Trophoblast cell (in vitro differentiated cells and primary cell): ENCODE measurements around the gene SVBP.

Experiments
- DNase-seq, 2 donors: peaks; one replicate each; pipeline ENCODE4 v3.0.0-alpha.2; 2016
- H2AFZ ChIP-seq: 2 replicates; pipeline ENCODE4 v1.6.1; 2013; ENCODE audit warnings: low read length, moderate library complexity, mild to moderate bottlenecking; ENCODE audit not compliant: insufficient read depth, poor library complexity
- H2AK5ac ChIP-seq: 2 replicates; pipeline ENCODE4 v1.6.1; 2013; ENCODE audit warnings: mild to moderate bottlenecking, low read length
- H2BK120ac ChIP-seq: 2 replicates; pipeline ENCODE4 v1.6.1; 2013; ENCODE audit warnings: low read length, mild to moderate bottlenecking, moderate library complexity; ENCODE audit not compliant: insufficient read depth, poor library complexity
- H2BK12ac ChIP-seq: 2 replicates; pipeline ENCODE4 v1.6.1; 2013; ENCODE audit warnings: mild to moderate bottlenecking, low read length, moderate library complexity
- H2BK5ac ChIP-seq: 2 replicates; pipeline ENCODE4 v1.6.1; 2013; ENCODE audit warnings: low read length, low read depth, moderate library complexity, mild to moderate bottlenecking; ENCODE audit not compliant: poor library complexity
- H3K14ac ChIP-seq: 2 replicates; pipeline ENCODE4 v1.6.1; 2013; ENCODE audit warnings: mild to moderate bottlenecking, low read length
- H3K18ac ChIP-seq: 2 replicates; pipeline ENCODE4 v1.6.1; 2013; ENCODE audit warnings: mild to moderate bottlenecking, low read length
- H3K23ac ChIP-seq: 2 replicates; pipeline ENCODE4 v1.6.1; 2013; ENCODE audit warnings: low read length
- H3K27ac ChIP-seq: 2 replicates; pipeline ENCODE4 v1.5.1; 2013; ENCODE audit warnings: low read depth, mild to moderate bottlenecking, inconsistent platforms, low read length, moderate library complexity
- H3K27me3 ChIP-seq: 2 replicates; pipeline ENCODE4 v1.6.1; 2013; ENCODE audit warnings: inconsistent platforms, mild to moderate bottlenecking, low read length, moderate library complexity; ENCODE audit not compliant: insufficient read depth
- H3K36me3 ChIP-seq, 2 experiments: 1 replicate in 1 of 2; 2 replicates in 1 of 2; pipeline ENCODE4 v1.6.1; 2013; ENCODE audit warnings: low read length in 2 of 2, mild to moderate bottlenecking in 2 of 2, moderate library complexity in 1 of 2; ENCODE audit not compliant: insufficient read depth in 2 of 2, control insufficient read depth in 1 of 2
- H3K4ac ChIP-seq: 2 replicates; pipeline ENCODE4 v1.6.1; 2013; ENCODE audit warnings: low read depth, mild to moderate bottlenecking, low read length, moderate library complexity
- H3K4me1 ChIP-seq, 2 experiments: 1 replicate in 1 of 2; 2 replicates in 1 of 2; pipeline ENCODE4 v1.6.1; 2013; ENCODE audit warnings: low read length in 2 of 2, mild to moderate bottlenecking in 2 of 2, moderate library complexity in 1 of 2; ENCODE audit not compliant: insufficient read depth in 2 of 2, control insufficient read depth in 1 of 2
- H3K4me2 ChIP-seq: 2 replicates; pipeline ENCODE4 v1.6.1; 2013; ENCODE audit warnings: inconsistent platforms, mild to moderate bottlenecking, low read length, moderate library complexity
- H3K4me3 ChIP-seq: 2 replicates; pipeline ENCODE4 v1.5.1; 2013; ENCODE audit warnings: mild to moderate bottlenecking, low read depth, low read length, inconsistent platforms
- H3K79me1 ChIP-seq: one replicate; pipeline ENCODE4 v1.6.1; 2013; ENCODE audit warnings: low read length
- H3K79me2 ChIP-seq: 2 replicates; pipeline ENCODE4 v1.6.1; 2013; ENCODE audit warnings: low read length, mild to moderate bottlenecking; ENCODE audit not compliant: control insufficient read depth, insufficient read depth, poor library complexity
- H3K9ac ChIP-seq: 2 replicates; pipeline ENCODE4 v1.6.1; 2013; ENCODE audit warnings: mild to moderate bottlenecking, low read length
- H3K9me3 ChIP-seq: 2 replicates; pipeline ENCODE4 v1.6.1; 2013; ENCODE audit warnings: low read depth, mild to moderate bottlenecking, control low read depth, inconsistent platforms, low read length; ENCODE audit not compliant: insufficient read depth
- H4K12ac ChIP-seq: 2 replicates; pipeline ENCODE4 v1.6.1; 2013; ENCODE audit warnings: low read depth, mild to moderate bottlenecking, low read length, moderate library complexity
- H4K8ac ChIP-seq: 2 replicates; pipeline ENCODE4 v1.6.1; 2013; ENCODE audit warnings: low read depth, mild to moderate bottlenecking, low read length, moderate library complexity
- H4K91ac ChIP-seq: one replicate; pipeline ENCODE4 v1.6.1; 2013; ENCODE audit warnings: low read depth, mild to moderate bottlenecking, low read length, moderate library complexity
- WGBS: extraction: QIAGEN DNeasy Blood & Tissue Kit; methylation state at CpG from one replicate; pipeline ENCODE4 v1.1.7; 2013; ENCODE audit warnings: missing lambda C conversion rate; ENCODE audit not compliant: insufficient read length, insufficient coverage; ENCODE audit errors: extremely low coverage; 5-methylcytosine and 5-hydroxymethylcytosine counted together

The SVBP gene

DNA sequence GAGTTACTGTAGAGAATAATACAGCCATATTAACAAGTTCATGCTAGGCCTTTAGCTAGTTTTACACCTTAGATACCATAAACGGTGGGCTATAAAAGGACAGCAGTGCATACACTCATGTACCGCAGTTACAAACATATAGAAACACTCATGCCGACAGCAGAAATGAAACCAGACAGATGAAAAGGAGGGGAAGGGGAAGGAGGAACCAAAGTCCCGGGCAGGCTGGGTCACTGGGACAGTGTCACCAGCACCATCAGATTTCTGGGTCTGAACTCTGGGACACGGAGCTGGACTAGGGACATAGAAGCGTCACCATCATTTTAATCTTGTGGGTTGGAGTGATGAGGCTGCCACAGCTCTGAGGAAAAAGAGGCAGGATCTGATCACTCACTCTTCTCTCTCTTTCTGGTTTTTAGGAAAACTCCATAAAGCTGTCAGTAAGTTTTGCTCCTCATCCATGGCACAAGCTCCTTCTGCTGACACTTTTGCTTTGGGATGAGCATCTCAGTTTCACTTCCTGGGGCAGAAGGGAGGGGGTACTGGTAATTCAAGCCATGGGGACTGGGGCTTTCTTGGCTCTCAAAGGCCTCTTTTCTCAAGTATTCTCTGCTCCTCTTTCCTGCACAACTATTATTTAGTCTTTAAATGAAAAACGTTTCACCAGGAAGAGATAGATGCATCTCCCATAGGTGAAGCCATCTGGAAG, 21.4 kb upstream of the SVBP start:
- no peak for DNase-seq
- H2BK120ac ChIP-seq: no peak overlapping the region
- no peak overlapping the region for H3K4me2 ChIP-seq
- no peaks in the 10 kb centered on the region for H3K79me2 ChIP-seq
- H3K14ac ChIP-seq: no peak overlapping the region
- no peak overlapping the region for H3K4me3 ChIP-seq
- H3K18ac ChIP-seq: no peak overlapping the region
- peaks cover 0 to 3% of the 10 kb centered on the region in 2 experiments for H3K36me3 ChIP-seq
- WGBS: no CpG with 5 or more reads among the region's 7 CpGs
- H4K91ac ChIP-seq: no peak overlapping the region
- H4K12ac ChIP-seq: no peak overlapping the region
- no peak overlapping the region for H3K9ac ChIP-seq
- H3K27ac ChIP-seq: no peak overlapping the region
- no peak overlapping the region for H4K8ac ChIP-seq
- H3K79me1 ChIP-seq: no peaks in the 10 kb centered on the region
- no peak overlapping the region for H3K4ac ChIP-seq
- no peaks in the 10 kb centered on the region for H3K27me3 ChIP-seq
- H3K4me1 ChIP-seq: peaks cover 0 to 3% of the 10 kb centered on the region in 2 experiments
- no peak overlapping the region for H2BK5ac ChIP-seq
- no peak overlapping the region for H2BK12ac ChIP-seq
- no peak overlapping the region for H3K23ac ChIP-seq
- H2AFZ ChIP-seq: no peak overlapping the region
- no peak overlapping the region for H2AK5ac ChIP-seq
- no peaks in the 10 kb centered on the region for H3K9me3 ChIP-seq

DNA sequence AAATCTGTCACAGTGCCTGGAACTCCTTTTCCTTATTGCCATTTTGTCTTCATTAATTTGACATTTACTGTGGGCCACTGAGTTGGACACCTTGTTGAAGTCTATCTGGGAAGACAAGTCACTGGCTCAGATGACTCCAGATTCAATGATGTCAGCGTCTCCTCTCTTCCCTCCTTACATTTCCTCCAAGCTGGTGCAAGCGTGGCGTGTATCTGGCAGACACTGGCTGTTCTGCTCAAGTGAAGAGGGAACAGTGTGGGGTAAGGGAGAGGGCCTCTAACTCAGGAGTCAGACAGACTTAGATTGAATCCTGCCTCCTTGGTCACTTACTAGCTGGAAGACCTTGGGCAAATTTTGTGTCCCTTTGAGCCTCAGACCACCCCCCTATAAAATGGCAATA, 20.5 kb upstream of the SVBP start:
- Histone ChIP-seq H3K14ac (no peak overlapping the region), H2BK120ac (no peak overlapping the region), H2BK5ac (no peak overlapping the region), H3K27ac (no peak overlapping the region), H3K79me1 (no peaks in the 10 kb centered on the region), H3K79me2 (no peaks in the 10 kb centered on the region), H3K36me3 (peaks cover 0 to 2% of the 10 kb centered on the region in 2 experiments), H3K23ac (no peak overlapping the region), H3K18ac (no peak overlapping the region), H3K9ac (no peak overlapping the region), H3K27me3 (no peaks in the 10 kb centered on the region), H3K4me2 (no peak overlapping the region), H4K12ac (no peak overlapping the region), H3K4me1 (peaks cover 0 to 3% of the 10 kb centered on the region in 2 experiments), H2AK5ac (no peak overlapping the region), H2BK12ac (no peak overlapping the region), H3K4ac (no peak overlapping the region), H4K8ac (no peak overlapping the region), H3K9me3 (no peaks in the 10 kb centered on the region), H2AFZ (no peak overlapping the region), H3K4me3 (no peak overlapping the region), H4K91ac (no peak overlapping the region)
- no CpG with 5 or more reads among the region's 3 CpGs for WGBS
- no peak for DNase-seq

DNA sequence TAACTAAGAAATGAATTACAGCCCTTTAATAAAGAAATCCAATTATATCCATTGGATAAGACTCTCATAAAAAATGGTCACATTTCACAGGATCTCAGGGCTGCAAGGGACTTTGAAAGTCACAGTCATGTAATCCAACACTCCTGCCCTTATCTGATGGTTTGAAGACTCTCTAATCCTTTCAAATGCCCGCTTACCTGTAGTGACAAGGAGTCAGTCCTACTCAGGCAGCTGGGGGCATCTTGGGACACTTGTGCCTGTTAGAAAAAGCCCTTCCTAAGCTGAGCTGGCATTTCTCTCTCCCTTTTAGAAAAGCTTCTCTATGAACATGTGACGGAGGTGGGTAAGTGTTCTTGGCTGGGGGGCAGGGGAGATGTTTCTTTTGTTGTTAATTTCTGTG, 18.2 kb upstream of the SVBP start:
- Histone ChIP-seq H3K14ac (no peak overlapping the region), H2BK120ac (no peak overlapping the region), H3K23ac (no peak overlapping the region), H2BK5ac (no peak overlapping the region), H2BK12ac (no peak overlapping the region), H3K79me2 (no peaks in the 10 kb centered on the region), H3K9me3 (no peaks in the 10 kb centered on the region), H3K27ac (no peak overlapping the region), H3K9ac (no peak overlapping the region), H3K18ac (no peak overlapping the region), H3K4ac (no peak overlapping the region), H4K91ac (no peak overlapping the region), H3K36me3 (peaks cover 0 to under 1% of the 10 kb centered on the region in 2 experiments), H3K4me2 (no peak overlapping the region), H3K4me1 (peaks cover 0 to 3% of the 10 kb centered on the region in 2 experiments), H2AFZ (no peak overlapping the region), H4K12ac (no peak overlapping the region), H4K8ac (no peak overlapping the region), H3K4me3 (no peak overlapping the region), H3K27me3 (no peaks in the 10 kb centered on the region), H3K79me1 (no peaks in the 10 kb centered on the region), H2AK5ac (no peak overlapping the region)
- no CpG with 5 or more reads among the region's 2 CpGs for WGBS
- peak in 1 of 2 donors; percentile 44 for DNase-seq

DNA sequence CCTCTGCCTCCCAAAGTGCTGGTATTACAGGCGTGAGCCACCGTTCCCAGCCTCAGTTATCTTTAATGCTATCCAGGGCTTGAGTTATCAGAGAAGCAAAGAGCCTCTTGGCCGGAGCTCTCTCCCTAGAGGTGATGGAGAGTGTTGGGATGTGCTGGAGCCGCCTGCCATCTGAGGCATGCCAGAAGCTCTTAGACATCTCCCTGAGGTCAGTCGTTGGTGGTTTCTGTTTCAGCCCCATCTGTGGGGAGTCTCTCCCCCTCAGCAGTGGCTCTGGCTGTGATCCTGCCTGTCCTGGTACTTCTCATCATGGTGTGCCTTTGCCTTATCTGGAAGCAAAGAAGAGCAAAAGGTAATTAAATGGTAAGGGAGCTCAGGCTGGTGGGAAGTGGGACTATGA, 17.6 kb upstream of the SVBP start:
- Histone ChIP-seq H3K79me1 (no peaks in the 10 kb centered on the region), H4K91ac (no peak overlapping the region), H3K23ac (no peak overlapping the region), H2BK120ac (no peak overlapping the region), H2BK5ac (no peak overlapping the region), H3K9me3 (no peaks in the 10 kb centered on the region), H3K27me3 (no peaks in the 10 kb centered on the region), H3K9ac (no peak overlapping the region), H2AFZ (no peak overlapping the region), H4K12ac (no peak overlapping the region), H3K27ac (no peak overlapping the region), H3K79me2 (no peaks in the 10 kb centered on the region), H3K4me1 (peaks cover 0 to 3% of the 10 kb centered on the region in 2 experiments), H3K4ac (no peak overlapping the region), H2BK12ac (no peak overlapping the region), H3K4me2 (no peak overlapping the region), H4K8ac (no peak overlapping the region), H3K18ac (no peak overlapping the region), H3K14ac (no peak overlapping the region), H2AK5ac (no peak overlapping the region), H3K4me3 (no peak overlapping the region), H3K36me3 (peaks cover 0 to 2% of the 10 kb centered on the region in 2 experiments)
- WGBS: no CpG with 5 or more reads among the region's 5 CpGs
- DNase-seq: no peak
